SH-SY5Y (cell line): ENCODE measurements around the gene VMP1.

Experiments
- GATA2 ChIP-seq: IDR thresholded peaks from 2 replicates; pipeline ENCODE4 v1.6.1; 2011; ENCODE audit warnings: mild to moderate bottlenecking, low read depth, low read length
- GATA3 ChIP-seq: IDR thresholded peaks from 2 replicates; pipeline ENCODE4 v1.6.1; 2011; ENCODE audit warnings: low read depth, mild to moderate bottlenecking, low read length, moderate library complexity

GRCh38 chr17:59826706-59827453, 119.4 kb downstream of the VMP1 start:
- TF ChIP-seq GATA2 (no peak), GATA3 (no peak)
